CD8-positive, alpha-beta memory T cell (primary cell): ENCODE data around the gene TMED3. TPM values are rescaled to one million over a fixed set of nuclear protein-coding genes. Genes with fewer than 3 reads are reported as not detected.
A peak's percentile ranks its signal among the peaks of the same experiment; 100 is the strongest.

ENCODE experiments used
- CTCF ChIA-PET: fragments of 350-600 bp; sonication (Branson Sonifier 250); formaldehyde crosslinking; loops from one replicate; lab custom pipeline; 2021; ENCODE audit warnings: antibody characterized with exemption; lab: Charles Lee
- POLR2A ChIA-PET: fragments of 350-600 bp; sonication (Branson Sonifier 250); formaldehyde crosslinking; loops from one replicate; lab custom pipeline; 2021; ENCODE audit warnings: antibody characterized with exemption; lab: Charles Lee
- DNase-seq, 5 donors: peaks; one replicate each; pipeline versions ENCODE4 v3.0.0 to v3.0.0-alpha.2; 2020 to 2022; ENCODE audit warnings: mixed read lengths in 1 of 5
- H3K27ac ChIP-seq: one replicate; pipeline ENCODE4 v1.7.0; 2013; ENCODE audit warnings: low read depth, mild to moderate bottlenecking, low read length, moderate library complexity
- H3K27me3 ChIP-seq: 2 replicates; pipeline ENCODE4 v1.7.0; 2013; ENCODE audit warnings: low read length, mild to moderate bottlenecking; ENCODE audit not compliant: insufficient read depth, poor library complexity, severe bottlenecking
- H3K36me3 ChIP-seq: 2 replicates; pipeline ENCODE4 v1.7.0; 2013; ENCODE audit warnings: mild to moderate bottlenecking, low read length, moderate library complexity; ENCODE audit not compliant: insufficient read depth
- H3K4me1 ChIP-seq: 2 replicates; pipeline ENCODE4 v1.7.0; 2013; ENCODE audit warnings: mild to moderate bottlenecking, low read length, moderate library complexity; ENCODE audit not compliant: insufficient read depth
- H3K4me3 ChIP-seq: 2 replicates; pipeline ENCODE4 v1.7.0; 2013; ENCODE audit warnings: mild to moderate bottlenecking, low read length
- H3K9me3 ChIP-seq: 2 replicates; pipeline ENCODE4 v1.7.0; 2013; ENCODE audit warnings: mild to moderate bottlenecking, low read length
- H3K27ac Mint-ChIP-seq, 8 donors: one replicate each; pipeline ENCODE4 v1.8.0; 2020 to 2021; ENCODE audit warnings: mixed read lengths in 8 of 8, mild to moderate bottlenecking in 6 of 8, inconsistent platforms in 3 of 8, moderate library complexity in 3 of 8
- H3K27me3 Mint-ChIP-seq, 2 donors: one replicate each; pipeline ENCODE4 v1.8.0; 2020 to 2021; ENCODE audit warnings: mixed read lengths in 2 of 2, mild to moderate bottlenecking in 1 of 2, moderate library complexity in 1 of 2
- H3K36me3 Mint-ChIP-seq, 3 donors: one replicate each; pipeline ENCODE4 v1.8.0; 2020 to 2021; ENCODE audit warnings: mixed read lengths in 3 of 3, inconsistent platforms in 1 of 3, mild to moderate bottlenecking in 1 of 3
- H3K4me1 Mint-ChIP-seq, 3 donors: one replicate each; pipeline ENCODE4 v1.8.0; 2020 to 2021; ENCODE audit warnings: mixed read lengths in 3 of 3, inconsistent platforms in 1 of 3, mild to moderate bottlenecking in 1 of 3
- H3K4me3 Mint-ChIP-seq, 7 donors: one replicate each; pipeline ENCODE4 v1.8.0; 2020 to 2021; ENCODE audit warnings: mixed read lengths in 7 of 7, mild to moderate bottlenecking in 6 of 7, moderate library complexity in 4 of 7, inconsistent platforms in 2 of 7
- H3K9me3 Mint-ChIP-seq, 5 donors: one replicate each; pipeline ENCODE4 v1.8.0; 2020 to 2022; ENCODE audit warnings: mixed read lengths in 5 of 5, mild to moderate bottlenecking in 3 of 5, moderate library complexity in 2 of 5, inconsistent platforms in 1 of 5
- polyA plus RNA-seq: library from polyadenylated mRNA; unstranded; fragments of 300-500 nt; fragmentation: Illumina TruSeq; gene quantifications from one replicate; pipeline ENCODE4 v1.2.3, GENCODE V29; 2021
- total RNA-seq, 2 experiments: library from RNA; stranded (reverse); gene quantifications; one replicate each; pipeline ENCODE4 v1.2.3, GENCODE V29; 2021

The TMED3 gene
- total and polyA plus RNA-seq, 3 experiments from 2014 or later: 46.9 to 53.5 (median 53.2) TPM

- H3K27me3 Mint-ChIP-seq: peaks cover 15 to 54% of the 10 kb centered on the region in 2 donors
These were observed 18.9 kb upstream of the TMED3 start for GRCh38 chr15:79292011-79292410.

DNA sequence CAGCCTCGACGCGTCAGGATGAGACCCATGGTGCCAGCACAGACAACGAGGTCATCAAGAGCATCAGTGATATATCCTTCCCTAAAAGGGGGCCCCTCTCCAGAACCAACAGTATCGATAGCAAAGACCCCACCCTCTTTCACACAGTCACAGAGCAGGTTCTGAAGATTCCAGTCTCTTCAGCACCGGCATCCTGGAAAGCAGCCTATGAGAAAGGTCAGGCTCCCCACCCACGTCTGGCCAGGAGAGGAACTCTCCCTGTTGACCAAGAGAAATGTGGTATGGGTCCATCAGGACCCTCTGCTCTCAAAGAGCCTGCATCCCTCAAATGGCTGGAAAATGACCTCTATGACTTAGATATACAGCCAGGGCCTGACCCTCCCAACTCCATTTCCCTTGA lies 16.8 kb upstream of the TMED3 start:
- no peaks in the 10 kb centered on the region for H3K27me3 ChIP-seq
- Mint-ChIP-seq H3K4me1 (peaks cover 0 to 5% (median 0%) of the 10 kb centered on the region in 3 donors), H3K4me3 (no peak overlapping the region), H3K36me3 (no peaks in the 10 kb centered on the region), H3K9me3 (no peaks in the 10 kb centered on the region), H3K27me3 (peaks cover 6 to 43% of the 10 kb centered on the region in 2 donors), H3K27ac (no peak overlapping the region)
- H3K4me3 ChIP-seq: no peak overlapping the region
- H3K9me3 ChIP-seq: no peaks in the 10 kb centered on the region
- no peaks in the 10 kb centered on the region for H3K4me1 ChIP-seq
- H3K36me3 ChIP-seq: no peaks in the 10 kb centered on the region
- H3K27ac ChIP-seq: no peak overlapping the region
- ChIA-PET CTCF (no interaction called here), POLR2A (no interaction called here)
- DNase-seq: no peak

More at GRCh38 chr15:79292011-79292410, 18.9 kb upstream of the TMED3 start:
- Histone ChIP-seq H3K27ac (no peak overlapping the region), H3K9me3 (no peaks in the 10 kb centered on the region), H3K4me3 (no peak overlapping the region), H3K27me3 (peaks cover 10% of the 10 kb centered on the region), H3K36me3 (no peaks in the 10 kb centered on the region), H3K4me1 (no peaks in the 10 kb centered on the region)
- no peaks in the 10 kb centered on the region for H3K36me3 Mint-ChIP-seq
- peaks cover 0 to 5% (median 0%) of the 10 kb centered on the region in 3 donors for H3K4me1 Mint-ChIP-seq
- H3K27ac Mint-ChIP-seq: no peak overlapping the region
- H3K9me3 Mint-ChIP-seq: no peaks in the 10 kb centered on the region
- DNase-seq: no peak
- no peak overlapping the region for H3K4me3 Mint-ChIP-seq
- ChIA-PET POLR2A (no interaction called here), CTCF (no interaction called here)

DNA sequence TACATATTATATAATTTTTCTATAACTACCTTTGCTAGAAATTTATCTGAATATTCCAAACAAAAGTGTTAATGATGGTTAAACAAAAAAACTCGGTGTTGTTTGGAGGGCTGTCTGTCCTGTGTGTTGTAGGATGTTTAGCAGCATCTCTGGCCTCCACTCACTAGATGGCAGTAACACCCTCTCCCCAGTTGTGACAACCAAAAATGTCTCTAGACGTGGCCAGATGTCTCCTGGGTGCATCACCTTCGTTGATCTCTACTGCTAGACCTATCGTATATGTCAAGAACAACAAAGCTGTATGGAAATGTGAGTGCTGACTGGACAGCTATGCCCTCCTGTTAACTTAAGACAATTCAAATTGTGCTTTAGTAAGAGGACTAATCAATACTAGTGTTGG lies 14.3 kb upstream of the TMED3 start:
- CTCF ChIA-PET: interaction anchor here (0.7 to 1.2 kb wide), 2 partner anchors 14 to 44 kb away, joined by 3 to 4 read pairs; partner anchors contain the start of gene TMED3
- Mint-ChIP-seq H3K4me3 (no peak overlapping the region), H3K4me1 (no peaks in the 10 kb centered on the region), H3K27ac (no peak overlapping the region), H3K9me3 (no peaks in the 10 kb centered on the region), H3K27me3 (peaks cover 8 to 41% of the 10 kb centered on the region in 2 donors), H3K36me3 (no peaks in the 10 kb centered on the region)
- Histone ChIP-seq H3K27ac (no peak overlapping the region), H3K27me3 (no peaks in the 10 kb centered on the region), H3K4me3 (no peak overlapping the region), H3K4me1 (no peaks in the 10 kb centered on the region), H3K9me3 (no peaks in the 10 kb centered on the region), H3K36me3 (no peaks in the 10 kb centered on the region)
- DNase-seq: no peak
- POLR2A ChIA-PET: no interaction called here

- Histone ChIP-seq H3K36me3 (no peaks in the 10 kb centered on the region), H3K9me3 (no peaks in the 10 kb centered on the region), H3K27ac (no peak overlapping the region), H3K4me1 (no peaks in the 10 kb centered on the region), H3K4me3 (no peak overlapping the region), H3K27me3 (no peaks in the 10 kb centered on the region)
- Mint-ChIP-seq H3K27ac (no peak overlapping the region), H3K27me3 (peaks cover 6 to 37% of the 10 kb centered on the region in 2 donors), H3K9me3 (no peaks in the 10 kb centered on the region), H3K4me1 (no peaks in the 10 kb centered on the region), H3K36me3 (no peaks in the 10 kb centered on the region), H3K4me3 (no peak overlapping the region)
- DNase-seq: no peak
- CTCF ChIA-PET: no interaction called here
- POLR2A ChIA-PET: no interaction called here
These were observed 11.6 kb upstream of the TMED3 start for GRCh38 chr15:79299126-79299840.

DNA sequence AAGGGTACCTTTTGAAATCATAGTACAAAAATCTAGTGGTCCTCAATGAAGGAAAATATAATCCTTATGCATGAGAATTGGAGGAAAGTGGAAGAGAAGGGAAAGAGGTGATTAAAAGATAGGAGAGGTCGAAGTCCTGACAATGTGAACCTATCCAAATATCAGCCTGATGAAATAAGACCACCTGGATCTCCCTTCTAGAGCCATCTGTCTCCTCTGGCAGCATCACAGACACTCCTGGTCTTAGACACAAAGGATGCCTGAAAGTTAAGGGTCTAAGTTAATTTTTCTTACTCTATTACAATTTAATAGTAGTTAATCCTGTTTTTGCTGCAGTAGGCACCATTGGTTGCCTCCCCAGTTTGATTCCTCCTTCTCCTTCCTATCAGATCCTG lies 11.1 kb upstream of the TMED3 start:
- H3K4me3 ChIP-seq: no peak overlapping the region
- Mint-ChIP-seq H3K4me1 (no peaks in the 10 kb centered on the region), H3K27me3 (peaks cover 7 to 39% of the 10 kb centered on the region in 2 donors), H3K36me3 (no peaks in the 10 kb centered on the region), H3K4me3 (no peak overlapping the region), H3K27ac (no peak overlapping the region), H3K9me3 (no peaks in the 10 kb centered on the region)
- H3K27me3 ChIP-seq: no peaks in the 10 kb centered on the region
- no peak overlapping the region for H3K27ac ChIP-seq
- H3K9me3 ChIP-seq: no peaks in the 10 kb centered on the region
- CTCF ChIA-PET: no interaction called here
- DNase-seq: no peak
- H3K36me3 ChIP-seq: no peaks in the 10 kb centered on the region
- POLR2A ChIA-PET: no interaction called here
- no peaks in the 10 kb centered on the region for H3K4me1 ChIP-seq

- no peak overlapping the region for H3K4me3 ChIP-seq
These were observed 3.7 kb upstream of the TMED3 start for GRCh38 chr15:79307251-79307650.

GRCh38 chr15:79308874-79309273 lies 2.0 kb upstream of the TMED3 start:
- Mint-ChIP-seq H3K9me3 (no peaks in the 10 kb centered on the region), H3K4me3 (peak overlapping the region in 2 of 7 donors; percentile 25 to 49), H3K27me3 (peaks cover 9 to 24% of the 10 kb centered on the region in 2 donors), H3K4me1 (peaks cover 29 to 32% (median 30%) of the 10 kb centered on the region in 3 donors), H3K36me3 (peaks cover 4 to 13% (median 7%) of the 10 kb centered on the region in 3 donors), H3K27ac (peak overlapping the region in 1 of 8 donors; percentile 21)
- Histone ChIP-seq H3K36me3 (peaks cover 2% of the 10 kb centered on the region), H3K27me3 (no peaks in the 10 kb centered on the region), H3K9me3 (no peaks in the 10 kb centered on the region), H3K27ac (no peak overlapping the region), H3K4me1 (peaks cover 20% of the 10 kb centered on the region), H3K4me3 (no peak overlapping the region)
- no peak for DNase-seq
- POLR2A ChIA-PET: no interaction called here
- CTCF ChIA-PET: no interaction called here

More at GRCh38 chr15:79307251-79307650, 3.7 kb upstream of the TMED3 start:
- no peaks in the 10 kb centered on the region for H3K9me3 ChIP-seq
- Mint-ChIP-seq H3K9me3 (no peaks in the 10 kb centered on the region), H3K27ac (no peak overlapping the region), H3K4me1 (peaks cover 13 to 15% (median 14%) of the 10 kb centered on the region in 3 donors), H3K4me3 (peak overlapping the region in 1 of 7 donors; percentile 8), H3K27me3 (peaks cover 12 to 32% of the 10 kb centered on the region in 2 donors), H3K36me3 (peaks cover 0 to 3% (median 0%) of the 10 kb centered on the region in 3 donors)
- H3K36me3 ChIP-seq: no peaks in the 10 kb centered on the region
- H3K27ac ChIP-seq: no peak overlapping the region
- POLR2A ChIA-PET: no interaction called here
- CTCF ChIA-PET: no interaction called here
- H3K27me3 ChIP-seq: no peaks in the 10 kb centered on the region
- DNase-seq: no peak
- peaks cover 11% of the 10 kb centered on the region for H3K4me1 ChIP-seq

GRCh38 chr15:79310612-79310984 lies 314 bp upstream of the TMED3 start:
- ChIA-PET CTCF (interaction anchor here (1.7 to 2.1 kb wide), 2 partner anchors 11 to 14 kb away, joined by 4 read pairs; no protein-coding TSS in a partner anchor), POLR2A (no interaction called here)
- Histone ChIP-seq H3K27me3 (no peaks in the 10 kb centered on the region), H3K27ac (no peak overlapping the region), H3K4me3 (peak overlapping the region; percentile 21), H3K9me3 (no peaks in the 10 kb centered on the region), H3K36me3 (peaks cover 16% of the 10 kb centered on the region), H3K4me1 (peaks cover 20% of the 10 kb centered on the region)
- no peaks in the 10 kb centered on the region for H3K9me3 Mint-ChIP-seq
- DNase-seq: no peak
- H3K27ac Mint-ChIP-seq: peak overlapping the region in 4 of 8 donors; percentile 31 to 61 (median 34)
- H3K4me3 Mint-ChIP-seq: peak overlapping the region; percentile 82 to 92 (median 90)
- H3K27me3 Mint-ChIP-seq: peaks cover 4 to 14% of the 10 kb centered on the region in 2 donors
- peaks cover 34 to 47% (median 41%) of the 10 kb centered on the region in 3 donors for H3K4me1 Mint-ChIP-seq
- peaks cover 16 to 30% (median 18%) of the 10 kb centered on the region in 3 donors for H3K36me3 Mint-ChIP-seq
